SK-N-SH (cell line): ENCODE data around the gene EXOC6. TPM values are rescaled to one million over a fixed set of nuclear protein-coding genes. Genes with fewer than 3 reads are reported as not detected.
A peak's percentile ranks its signal among the peaks of the same experiment; 100 is the strongest.

Experiments used
- CTCF ChIA-PET: fragments of 300-600, 350-600 bp; formaldehyde crosslinking; extraction: SDS; loops from one replicate; lab custom pipeline; 2021; lab: Yijun Ruan, JAX
- POLR2A ChIA-PET: fragments of 350-600 bp; sonication (Branson Sonifier 250); formaldehyde crosslinking; extraction: SDS; loops from one replicate; lab custom pipeline; 2020; ENCODE audit warnings: antibody characterized with exemption, inconsistent platforms; lab: Yijun Ruan, JAX
- DNase-seq: peaks from one replicate; pipeline ENCODE4 v3.0.0; 2012
- H2AFZ ChIP-seq: fragments of 200-600 bp; sonication (generic); 2 replicates; pipeline ENCODE4 v1.8.1; 2016; ENCODE audit warnings: antibody characterized with exemption, mild to moderate bottlenecking, low read depth
- H3F3A ChIP-seq: fragments of 200-600 bp; sonication (generic); replicated peaks from 2 replicates; pipeline ENCODE3; 2016; ENCODE audit warnings: antibody characterized with exemption, mild to moderate bottlenecking; ENCODE audit not compliant: insufficient read depth
- H3K27ac ChIP-seq, 2 experiments: fragments of 200-500 bp in 1 of 2; fragments of 200-600 bp in 1 of 2; sonication (Bioruptor generic) in 1 of 2; sonication (generic), shearing (Covaris generic) in 1 of 2; 2 replicates each; pipeline versions ENCODE4 v1.5.1 to v1.6.1; 2014 to 2016; ENCODE audit warnings: low read depth in 2 of 2, inconsistent platforms in 1 of 2, low read length in 1 of 2, mild to moderate bottlenecking in 1 of 2, mixed read lengths in 1 of 2
- H3K27me3 ChIP-seq: fragments of 200-600 bp; sonication (generic), shearing (Covaris generic); 2 replicates; pipeline ENCODE4 v1.6.1; 2016; ENCODE audit warnings: mixed run types; ENCODE audit not compliant: insufficient read depth
- H3K36me3 ChIP-seq, 2 experiments: fragments of 200-500 bp in 1 of 2; fragments of 200-600 bp in 1 of 2; sonication (Bioruptor generic) in 1 of 2; sonication (generic) in 1 of 2; replicated peaks in 1 of 2; 2 replicates each; pipeline versions ENCODE3 to v1.5.1; 2014 to 2016; ENCODE audit warnings: low read length in 1 of 2, mild to moderate bottlenecking in 1 of 2; ENCODE audit not compliant: insufficient read depth in 2 of 2, control insufficient read depth in 1 of 2
- H3K4me1 ChIP-seq, 2 experiments: fragments of 200-500 bp in 1 of 2; fragments of 200-600 bp in 1 of 2; sonication (Bioruptor generic) in 1 of 2; sonication (generic), shearing (Covaris generic) in 1 of 2; 2 replicates each; pipeline versions ENCODE4 v1.5.1 to v1.6.1; 2014 to 2016; ENCODE audit warnings: low read depth in 1 of 2, low read length in 1 of 2, mixed run types in 1 of 2; ENCODE audit not compliant: insufficient read depth in 2 of 2, control insufficient read depth in 1 of 2
- H3K4me2 ChIP-seq: fragments of 200-600 bp; sonication (generic), shearing (Covaris generic); 2 replicates; pipeline ENCODE4 v1.6.1; 2017; ENCODE audit warnings: mixed run types
- H3K4me3 ChIP-seq, 2 experiments: fragments of 200-500 bp in 1 of 2; fragments of 200-600 bp in 1 of 2; sonication (Bioruptor generic) in 1 of 2; sonication (generic), shearing (Covaris generic) in 1 of 2; 2 replicates each; pipeline versions ENCODE4 v1.5.1 to v1.8.1; 2014 to 2016; ENCODE audit warnings: low read depth in 2 of 2, inconsistent platforms in 1 of 2, low read length in 1 of 2, mild to moderate bottlenecking in 1 of 2, mixed read lengths in 1 of 2, moderate library complexity in 1 of 2
- H3K79me2 ChIP-seq: fragments of 200-600 bp; sonication (generic); 2 replicates; pipeline ENCODE4 v1.8.1; 2017; ENCODE audit warnings: mild to moderate bottlenecking; ENCODE audit not compliant: insufficient read depth
- H3K9ac ChIP-seq: fragments of 200-600 bp; sonication (generic); 2 replicates; pipeline ENCODE4 v1.6.1; 2017; ENCODE audit warnings: mixed run types
- H3K9me2 ChIP-seq: fragments of 200-600 bp; sonication (generic); 2 replicates; pipeline ENCODE4 v1.6.1; 2017; ENCODE audit warnings: mixed run types
- H3K9me3 ChIP-seq: fragments of 200-600 bp; sonication (generic); 2 replicates; pipeline ENCODE4 v1.6.1; 2017; ENCODE audit warnings: mixed run types, mild to moderate bottlenecking, moderate library complexity
- H4K20me1 ChIP-seq: fragments of 200-600 bp; sonication (generic); 2 replicates; pipeline ENCODE4 v1.6.1; 2017; ENCODE audit warnings: mild to moderate bottlenecking, mixed run types; ENCODE audit not compliant: insufficient read depth
- CTCF ChIP-seq: fragments of 200-600 bp; sonication (generic); IDR thresholded peaks from 2 replicates; pipeline ENCODE4 v1.6.1; 2017; ENCODE audit warnings: antibody characterized with exemption, mild to moderate bottlenecking, moderate library complexity
- EP300 ChIP-seq, 2 experiments: IDR thresholded peaks; 2 replicates each; pipeline versions ENCODE4 v1.4.0 to v1.6.1; 2012; ENCODE audit warnings: borderline replicate concordance in 1 of 2, low read depth in 1 of 2, low read length in 1 of 2
- EZH2phosphoT487 ChIP-seq: fragments of 200-600 bp; sonication (generic); IDR thresholded peaks from 2 replicates; pipeline ENCODE4 v1.6.1; 2017; ENCODE audit warnings: low read depth, mixed run types, mild to moderate bottlenecking, antibody characterized with exemption, moderate library complexity, borderline replicate concordance
- FOXM1 ChIP-seq: IDR thresholded peaks from 2 replicates; pipeline ENCODE4 v1.4.0; 2012; ENCODE audit warnings: low read depth, mild to moderate bottlenecking
- GATA2 ChIP-seq: sonication (generic); formaldehyde crosslinking; IDR thresholded peaks from 2 replicates; pipeline ENCODE4 v1.5.0; 2020; ENCODE audit warnings: mild to moderate bottlenecking, missing genetic modification reagents
- MAX ChIP-seq: IDR thresholded peaks from 2 replicates; pipeline ENCODE4 v1.4.0; 2012; ENCODE audit warnings: low read depth
- MEF2A ChIP-seq: IDR thresholded peaks from 2 replicates; pipeline ENCODE4 v1.4.0; 2012; ENCODE audit warnings: low read depth, borderline replicate concordance
- NFIC ChIP-seq: IDR thresholded peaks from 2 replicates; pipeline ENCODE4 v1.4.0; 2012; ENCODE audit warnings: borderline replicate concordance
- PBX3 ChIP-seq: IDR thresholded peaks from 2 replicates; pipeline ENCODE4; 2012
- REST ChIP-seq: IDR thresholded peaks from 2 replicates; pipeline ENCODE4 v1.6.1; 2012; ENCODE audit warnings: mild to moderate bottlenecking, low read depth, low read length, moderate library complexity
- RFX5 ChIP-seq: IDR thresholded peaks from 2 replicates; pipeline ENCODE4 v1.6.1; 2012; ENCODE audit warnings: mild to moderate bottlenecking, improper control_type of control experiment, low read length
- SMC3 ChIP-seq: IDR thresholded peaks from 2 replicates; pipeline ENCODE4 v1.6.1; 2012; ENCODE audit warnings: low read depth, low read length, improper control_type of control experiment
- TAF1 ChIP-seq: IDR thresholded peaks from 2 replicates; pipeline ENCODE4 v1.6.1; 2012; ENCODE audit warnings: low read depth, mild to moderate bottlenecking, low read length, moderate library complexity, borderline replicate concordance
- TCF12 ChIP-seq: IDR thresholded peaks from 2 replicates; pipeline ENCODE4 v1.4.0; 2012
- ZBTB33 ChIP-seq: IDR thresholded peaks from 2 replicates; pipeline ENCODE4 v1.4.0; 2012; ENCODE audit warnings: low read depth, borderline replicate concordance
- WGBS: methylation state at CpG from one replicate; pipeline ENCODE4 v1.1.6; 2017; ENCODE audit warnings: low lambda C conversion rate; 5-methylcytosine and 5-hydroxymethylcytosine counted together
- polyA plus RNA-seq, 3 experiments: library from polyadenylated mRNA; depleted of rRNA; stranded (reverse); fragments of >200 nt; gene quantifications; 2 replicates each; pipeline ENCODE4 v1.2.3, GENCODE V29; 2012

The EXOC6 gene
- polyA plus RNA-seq, 1 of the 3 experiments (the other 2 are of a cell fraction), result 2.3 TPM

GRCh38 chr10:93068411-93069244 is 220.3 kb downstream of the EXOC6 start:
- H3K4me3 ChIP-seq, result peak overlapping the region in 1 of 2 experiments; percentile 35
- no peaks in the 10 kb centered on the region for H3K9me3 ChIP-seq
- TF ChIP-seq EP300 (IDR thresholded peaks at IDR 0.05; ENCODE audit: borderline replicate concordance in 1 of 2, low read depth in 1 of 2, low read length in 1 of 2) (no peak), CTCF (0 out of 2 replicates have a peak, but pooled peaks have one; percentile 18), SMC3 (no peak), MAX (no peak), RFX5 (no peak), REST (no peak), MEF2A (no peak)
- no peaks in the 10 kb centered on the region for H3K9me2 ChIP-seq
- no peak overlapping the region for H2AFZ ChIP-seq
- no peaks in the 10 kb centered on the region for H3F3A ChIP-seq
- no peaks in the 10 kb centered on the region for H3K79me2 ChIP-seq
- POLR2A ChIA-PET, result no interaction called here
- H3K27me3 ChIP-seq, result peaks cover 59% of the 10 kb centered on the region
- H3K9ac ChIP-seq, result no peak overlapping the region
- peak overlapping the region; percentile 73 for H3K4me2 ChIP-seq
- DNase-seq, result peak; percentile 71
- CTCF ChIA-PET, result interaction anchor here (0.9 to 8.4 kb wide), 9 partner anchors 9 to 284 kb away, joined by 3 to 69 read pairs (median 4); no protein-coding TSS in a partner anchor
- H3K36me3 ChIP-seq, result no peaks in the 10 kb centered on the region
- H3K27ac ChIP-seq, result no peak overlapping the region
- WGBS, result 17% methylated on average over 59 of the region's 73 CpGs
- peaks cover 0 to 32% of the 10 kb centered on the region in 2 experiments; a peak in 1 of 4 replicates for H3K4me1 ChIP-seq
- H4K20me1 ChIP-seq, result no peaks in the 10 kb centered on the region

- no peaks in the 10 kb centered on the region for H3F3A ChIP-seq
- H3K4me3 ChIP-seq, result no peak overlapping the region; a peak in 1 of 4 replicates
- no peak for DNase-seq
- POLR2A ChIA-PET, result no interaction called here
- WGBS, result 64% methylated on average over 6 of the region's 10 CpGs
- no peaks in the 10 kb centered on the region for H3K36me3 ChIP-seq
- H3K27me3 ChIP-seq, result peaks cover 63% of the 10 kb centered on the region
- H4K20me1 ChIP-seq, result no peaks in the 10 kb centered on the region
- no peaks in the 10 kb centered on the region for H3K79me2 ChIP-seq
- no peak overlapping the region for H3K9ac ChIP-seq
- no peak overlapping the region for H3K4me2 ChIP-seq
- no peaks in the 10 kb centered on the region for H3K9me2 ChIP-seq
- no peak overlapping the region for H3K27ac ChIP-seq
- no peaks in the 10 kb centered on the region for H3K9me3 ChIP-seq
- H3K4me1 ChIP-seq, result peaks cover 0 to 37% of the 10 kb centered on the region in 2 experiments; a peak in 1 of 4 replicates
- CTCF ChIA-PET, result interaction anchor here (0.9 to 2.9 kb wide), 5 partner anchors 12 to 284 kb away, joined by 3 to 21 read pairs (median 5); no protein-coding TSS in a partner anchor
- H2AFZ ChIP-seq, result no peak overlapping the region
- TF ChIP-seq TCF12, result no peak
- TF ChIP-seq TAF1, result no peak
- TF ChIP-seq EZH2phosphoT487, result no peak
- no peak for TF ChIP-seq FOXM1
- TF ChIP-seq EP300 (IDR thresholded peaks at IDR 0.05; ENCODE audit: borderline replicate concordance in 1 of 2, low read depth in 1 of 2, low read length in 1 of 2), result no peak
- TF ChIP-seq PBX3, result no peak
- TF ChIP-seq RFX5, result no peak
- no peak for TF ChIP-seq MEF2A
- no peak for TF ChIP-seq GATA2
- TF ChIP-seq ZBTB33, result no peak
- no peak for TF ChIP-seq SMC3
- no peak for TF ChIP-seq NFIC
Observed at GRCh38 chr10:93069245-93069561, 220.9 kb downstream of the EXOC6 start.
